Nephron progenitor cell (in vitro differentiated cells): ENCODE measurements around the gene MYBPC1.
"Not testable (repeated sequence)": the region's sequence is repeated elsewhere in the genome, so short reads cannot be mapped to it uniquely, and the experiment has no call there.

ENCODE experiments used
- DNase-seq: peaks from one replicate; pipeline ENCODE4 v3.0.0; 2021
- H3K27ac Mint-ChIP-seq: 2 replicates; pipeline ENCODE4 v1.8.0; 2021; ENCODE audit warnings: mild to moderate bottlenecking, moderate library complexity, mixed read lengths
- H3K27me3 Mint-ChIP-seq: 2 replicates; pipeline ENCODE4 v1.8.0; 2021; ENCODE audit warnings: mild to moderate bottlenecking, low read depth, mixed read lengths; ENCODE audit not compliant: poor library complexity
- H3K36me3 Mint-ChIP-seq: 2 replicates; pipeline ENCODE4 v1.8.0; 2021; ENCODE audit warnings: low read depth, mixed read lengths
- H3K4me1 Mint-ChIP-seq: 2 replicates; pipeline ENCODE4 v1.8.0; 2021; ENCODE audit warnings: mixed read lengths
- H3K4me3 Mint-ChIP-seq: 2 replicates; pipeline ENCODE4 v1.8.0; 2021; ENCODE audit warnings: mild to moderate bottlenecking, moderate library complexity, mixed read lengths
- H3K9me3 Mint-ChIP-seq: 2 replicates; pipeline ENCODE4 v1.8.0; 2021; ENCODE audit warnings: mild to moderate bottlenecking, moderate library complexity, mixed read lengths
- TF ChIP-seq, protein P1 (sequence below): fragments of 200-600 bp; sonication (generic); IDR thresholded peaks from 2 replicates; pipeline ENCODE4 v1.5.0; 2021; ENCODE audit warnings: antibody characterized with exemption

Gene MYBPC1

DNA sequence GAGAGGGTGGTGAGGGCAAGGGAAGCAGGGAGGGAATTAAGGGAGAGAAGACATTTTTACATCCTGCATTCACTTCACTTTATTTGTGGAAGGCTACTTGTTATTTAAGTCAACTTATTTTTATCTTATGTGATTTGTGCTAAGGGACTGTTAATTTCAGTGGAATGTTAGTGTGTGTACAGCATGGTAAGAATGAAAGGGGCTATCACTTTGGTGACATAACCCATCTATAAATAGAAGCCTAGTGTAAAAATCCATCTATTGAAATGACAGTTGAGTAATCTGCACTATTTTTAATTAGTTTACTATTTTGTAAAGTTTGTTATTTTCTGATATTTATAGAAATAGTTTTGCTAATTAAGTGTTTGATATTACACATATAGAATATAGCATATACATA, 85.9 kb downstream of the MYBPC1 start:
- Mint-ChIP-seq H3K27me3 (peaks cover 4% of the 10 kb centered on the region), H3K36me3 (no peaks in the 10 kb centered on the region), H3K4me1 (no peaks in the 10 kb centered on the region), H3K9me3 (no peaks in the 10 kb centered on the region), H3K27ac (no peak overlapping the region), H3K4me3 (no peak overlapping the region)
- TF ChIP-seq, protein P1, sequence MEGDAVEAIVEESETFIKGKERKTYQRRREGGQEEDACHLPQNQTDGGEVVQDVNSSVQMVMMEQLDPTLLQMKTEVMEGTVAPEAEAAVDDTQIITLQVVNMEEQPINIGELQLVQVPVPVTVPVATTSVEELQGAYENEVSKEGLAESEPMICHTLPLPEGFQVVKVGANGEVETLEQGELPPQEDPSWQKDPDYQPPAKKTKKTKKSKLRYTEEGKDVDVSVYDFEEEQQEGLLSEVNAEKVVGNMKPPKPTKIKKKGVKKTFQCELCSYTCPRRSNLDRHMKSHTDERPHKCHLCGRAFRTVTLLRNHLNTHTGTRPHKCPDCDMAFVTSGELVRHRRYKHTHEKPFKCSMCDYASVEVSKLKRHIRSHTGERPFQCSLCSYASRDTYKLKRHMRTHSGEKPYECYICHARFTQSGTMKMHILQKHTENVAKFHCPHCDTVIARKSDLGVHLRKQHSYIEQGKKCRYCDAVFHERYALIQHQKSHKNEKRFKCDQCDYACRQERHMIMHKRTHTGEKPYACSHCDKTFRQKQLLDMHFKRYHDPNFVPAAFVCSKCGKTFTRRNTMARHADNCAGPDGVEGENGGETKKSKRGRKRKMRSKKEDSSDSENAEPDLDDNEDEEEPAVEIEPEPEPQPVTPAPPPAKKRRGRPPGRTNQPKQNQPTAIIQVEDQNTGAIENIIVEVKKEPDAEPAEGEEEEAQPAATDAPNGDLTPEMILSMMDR: no peak
- no peak for DNase-seq

DNA sequence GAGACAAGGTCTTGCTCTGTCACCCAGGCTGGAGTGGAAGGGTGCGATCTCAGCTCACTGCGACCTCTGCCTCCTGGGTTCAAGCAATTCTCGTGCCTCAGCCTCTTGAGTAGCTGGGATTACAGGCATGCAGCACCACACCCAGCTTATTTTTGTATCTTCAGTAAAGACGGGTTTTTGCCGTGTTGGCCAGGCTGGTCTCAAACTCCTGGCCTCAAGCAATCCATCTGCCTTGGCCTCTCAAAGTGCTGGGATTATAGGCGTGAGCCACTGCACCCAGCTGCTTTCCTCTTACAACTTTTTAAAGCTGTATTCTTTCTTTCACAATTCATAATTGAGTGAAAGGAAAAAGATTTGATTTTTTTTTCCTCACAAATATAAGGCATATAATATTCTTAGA, 86.9 kb downstream of the MYBPC1 start:
- H3K4me1 Mint-ChIP-seq: not testable (repeated sequence)

DNA sequence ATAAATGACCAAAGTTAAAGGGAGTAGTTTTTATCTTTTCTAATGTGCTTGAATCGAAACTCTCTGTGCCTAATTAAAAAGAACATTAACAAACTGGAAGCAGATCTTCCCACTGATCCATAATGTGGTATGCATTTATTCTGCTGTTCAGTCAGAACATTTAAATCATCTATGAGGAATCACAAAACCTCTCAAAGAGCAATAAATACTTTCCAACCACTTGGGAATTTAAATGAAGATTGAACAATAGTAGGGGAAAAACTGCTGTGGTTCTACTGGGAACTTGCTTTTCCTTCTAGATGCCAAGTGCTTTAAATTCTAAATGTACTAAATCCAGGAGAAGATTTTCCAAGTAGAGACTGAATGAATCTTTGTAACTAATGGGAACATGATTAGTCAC, 90.3 kb downstream of the MYBPC1 start:
- Mint-ChIP-seq H3K9me3 (no peaks in the 10 kb centered on the region), H3K27me3 (peaks cover 14% of the 10 kb centered on the region), H3K4me1 (no peaks in the 10 kb centered on the region), H3K27ac (no peak overlapping the region), H3K36me3 (no peaks in the 10 kb centered on the region), H3K4me3 (no peak overlapping the region)
- TF ChIP-seq, protein P1: no peak
- no peak for DNase-seq

More for the DNA sequence above, 86.9 kb downstream of the MYBPC1 start:
- not testable (repeated sequence) for H3K36me3 Mint-ChIP-seq, H3K27ac Mint-ChIP-seq, DNase-seq, H3K4me3 Mint-ChIP-seq, H3K9me3 Mint-ChIP-seq, H3K27me3 Mint-ChIP-seq

DNA sequence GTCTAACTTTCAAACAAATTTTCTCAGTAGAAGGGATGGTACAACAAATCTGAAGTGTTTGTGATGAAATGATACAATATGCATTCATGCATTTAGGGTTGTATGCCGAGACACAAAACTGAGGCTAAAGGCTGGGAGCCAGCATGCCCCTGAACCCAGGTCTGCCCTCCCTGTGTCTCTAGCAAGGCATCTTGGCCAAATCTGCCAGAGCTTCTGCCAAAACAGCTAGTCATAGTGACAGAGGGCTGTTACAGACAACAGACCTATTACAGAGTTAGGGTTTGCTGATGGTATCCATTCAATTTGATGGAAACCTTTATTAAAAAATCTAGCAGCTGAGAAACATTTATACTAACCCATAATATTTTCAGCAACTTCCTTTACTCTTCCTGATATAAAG, 91.4 kb downstream of the MYBPC1 start:
- H3K27ac Mint-ChIP-seq: no peak overlapping the region
- no peak overlapping the region for H3K4me3 Mint-ChIP-seq
- DNase-seq: no peak
- TF ChIP-seq, protein P1: no peak
- no peaks in the 10 kb centered on the region for H3K4me1 Mint-ChIP-seq
- no peaks in the 10 kb centered on the region for H3K36me3 Mint-ChIP-seq
- H3K27me3 Mint-ChIP-seq: peaks cover 13% of the 10 kb centered on the region
- no peaks in the 10 kb centered on the region for H3K9me3 Mint-ChIP-seq

DNA sequence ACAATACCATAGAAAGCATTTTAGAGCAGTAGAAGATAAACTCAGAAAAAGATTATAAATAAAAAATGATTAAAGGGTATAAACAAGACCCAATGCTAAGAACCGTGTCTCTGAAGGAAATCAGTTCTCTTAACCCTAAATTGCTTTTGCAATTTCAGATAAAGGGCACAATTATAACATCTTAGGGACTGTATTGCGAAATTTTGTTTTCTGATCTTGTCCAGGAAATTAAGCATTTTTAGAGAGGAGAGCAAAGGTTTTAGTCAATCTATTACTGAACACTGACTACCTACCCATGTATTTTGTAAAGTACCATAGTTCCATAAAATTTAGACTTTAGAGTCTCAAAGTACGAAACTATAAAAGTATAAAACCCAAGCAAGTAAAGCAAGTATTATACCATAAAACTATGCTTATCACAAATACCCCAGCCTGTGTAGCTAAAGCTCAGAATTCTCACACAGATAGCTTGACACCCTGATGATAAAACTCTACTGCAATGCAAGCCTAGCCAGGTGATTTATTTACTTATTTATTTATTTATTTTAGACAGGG, 95.8 kb downstream of the MYBPC1 start:
- H3K27ac Mint-ChIP-seq: no peak overlapping the region
- peaks cover 26% of the 10 kb centered on the region for H3K27me3 Mint-ChIP-seq
- H3K9me3 Mint-ChIP-seq: peaks cover 4% of the 10 kb centered on the region
- no peaks in the 10 kb centered on the region for H3K36me3 Mint-ChIP-seq
- DNase-seq: no peak
- H3K4me3 Mint-ChIP-seq: no peak overlapping the region
- TF ChIP-seq, protein P1: no peak
- no peaks in the 10 kb centered on the region for H3K4me1 Mint-ChIP-seq

DNA sequence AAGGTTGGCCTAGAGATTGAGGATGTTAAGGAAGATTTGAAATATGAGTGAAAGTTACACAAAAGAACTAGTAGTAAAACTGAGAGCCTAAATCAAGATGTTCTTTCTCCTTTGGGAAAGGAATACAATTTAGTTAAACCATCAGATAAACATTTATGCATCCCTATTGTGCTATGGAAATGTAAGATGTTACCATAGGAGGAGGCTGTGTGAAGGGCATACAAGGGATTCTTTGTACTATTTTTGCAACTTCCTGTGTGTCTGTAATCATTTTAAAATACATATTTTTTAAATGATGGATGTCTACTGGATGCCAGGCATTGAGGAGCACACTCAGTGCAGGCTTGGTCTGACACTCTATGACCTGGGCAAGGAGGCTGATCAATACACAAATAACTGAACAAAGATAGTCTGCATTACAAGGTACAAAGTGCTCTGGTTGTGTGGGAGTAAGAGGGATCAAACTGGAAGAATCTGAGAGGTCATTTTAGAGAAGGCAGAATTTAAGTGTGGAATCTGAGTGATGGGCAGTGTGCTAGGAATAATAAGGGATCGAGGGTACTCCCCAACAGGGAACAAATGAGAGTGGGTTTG, 96.8 kb downstream of the MYBPC1 start:
- Mint-ChIP-seq H3K27ac (no peak overlapping the region), H3K4me1 (peaks cover 4% of the 10 kb centered on the region), H3K4me3 (no peak overlapping the region), H3K36me3 (no peaks in the 10 kb centered on the region), H3K9me3 (peaks cover 4% of the 10 kb centered on the region), H3K27me3 (peaks cover 26% of the 10 kb centered on the region)
- no peak for DNase-seq
- TF ChIP-seq, protein P1: no peak
